ENCODE data around the gene SCN1A.
"Not testable (repeated sequence)": the region's sequence is repeated elsewhere in the genome, so short reads cannot be mapped to it uniquely, and the experiment has no call there.

Gene SCN1A

DNA sequence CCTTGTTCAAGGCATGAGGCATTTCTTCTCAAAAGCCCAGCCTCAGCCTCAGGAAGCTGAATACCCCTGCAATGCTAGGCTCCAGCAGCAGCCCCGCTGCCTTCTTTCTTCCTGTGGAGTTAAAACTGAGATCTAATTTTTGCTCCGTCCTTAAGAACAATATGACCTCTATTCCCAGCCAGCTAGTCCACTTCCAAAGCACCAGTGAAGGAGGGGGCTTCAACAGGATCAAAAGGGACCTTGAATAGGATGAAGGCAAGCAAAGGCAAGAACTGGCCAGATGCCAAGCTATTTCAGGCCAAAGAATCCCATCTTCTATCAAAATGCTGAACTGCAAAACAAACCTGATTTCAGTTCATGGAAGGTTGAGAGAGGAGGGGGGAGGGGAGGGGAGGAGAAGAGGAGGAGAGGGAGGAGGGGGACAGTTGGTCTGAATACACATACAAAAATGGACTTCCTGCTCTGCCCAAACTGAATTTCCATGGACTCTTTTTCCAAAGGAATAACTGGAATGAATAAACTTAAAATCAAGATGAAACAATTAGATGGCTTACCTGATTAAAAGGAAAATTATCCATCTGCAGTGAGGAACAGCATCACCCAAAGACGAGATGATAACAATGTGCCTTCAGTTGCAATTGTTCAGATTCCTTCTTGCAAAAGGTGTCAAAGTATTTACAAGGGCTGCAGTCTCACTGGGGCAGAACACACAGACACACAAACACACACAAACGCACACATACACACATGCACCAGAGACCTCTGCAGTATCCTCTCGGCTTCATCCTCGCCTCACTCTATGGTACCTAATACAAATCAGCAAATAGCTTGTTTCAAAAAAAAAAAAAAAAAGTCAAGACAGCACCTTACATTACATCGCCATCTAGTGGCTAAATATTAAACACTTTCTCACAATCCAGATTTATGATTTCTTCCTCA is at the start of gene SCN1A:
Gene SCN1A (minus strand): TSS at position 804 of the 939 bp plus-strand sequence. CDS start 54,399 bp downstream, outside the sequence.
- DNase-seq = peak; percentile 39

- DNase-seq = no peak
Measured at GRCh38 chr2:166173263-166173662, 45.4 kb upstream of the SCN1A start.

DNA sequence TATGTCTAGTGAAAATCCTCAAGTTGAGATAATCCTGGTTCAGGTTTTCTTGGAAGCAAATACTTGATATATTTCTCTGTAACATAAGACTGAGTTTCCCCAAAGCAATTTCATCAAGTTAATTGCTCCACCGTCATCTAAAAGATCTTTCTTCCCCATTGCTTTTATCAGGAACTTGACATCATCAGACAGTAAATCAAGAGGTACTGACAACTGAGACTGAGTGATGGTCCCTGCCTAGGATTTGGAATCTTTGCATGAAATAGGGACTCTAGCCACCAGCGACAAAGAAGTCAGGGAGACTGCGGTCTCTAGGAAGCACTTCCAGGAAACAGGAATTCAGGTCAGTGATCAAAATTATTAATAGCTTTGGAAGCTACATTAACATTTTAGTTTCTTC is 43.4 kb upstream of the SCN1A start:
- DNase-seq = no peak

GRCh38 chr2:166170356-166170755 is 42.5 kb upstream of the SCN1A start:
- no peak for DNase-seq

DNA sequence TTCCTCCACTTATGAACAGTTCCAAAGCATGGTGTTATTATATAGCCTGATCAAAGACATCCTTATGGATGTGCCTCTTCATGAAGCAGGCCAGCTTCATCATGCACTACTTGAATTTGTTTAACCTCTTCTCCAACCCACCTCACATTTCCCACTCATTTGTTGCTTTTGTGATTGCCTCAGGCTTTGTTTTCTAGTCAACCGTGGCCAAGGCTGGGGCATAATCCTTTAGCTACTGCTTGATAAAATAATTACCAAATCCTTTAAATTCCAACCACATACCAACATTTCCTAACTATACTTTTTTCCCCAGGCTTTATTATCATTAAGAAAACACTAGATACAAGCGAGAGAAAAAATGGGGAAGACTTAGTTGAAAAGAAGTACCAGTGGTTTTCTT is 39.6 kb upstream of the SCN1A start:
- no peak for DNase-seq

- DNase-seq = no peak
Measured at GRCh38 chr2:166163775-166164174, 36.0 kb upstream of the SCN1A start.

DNA sequence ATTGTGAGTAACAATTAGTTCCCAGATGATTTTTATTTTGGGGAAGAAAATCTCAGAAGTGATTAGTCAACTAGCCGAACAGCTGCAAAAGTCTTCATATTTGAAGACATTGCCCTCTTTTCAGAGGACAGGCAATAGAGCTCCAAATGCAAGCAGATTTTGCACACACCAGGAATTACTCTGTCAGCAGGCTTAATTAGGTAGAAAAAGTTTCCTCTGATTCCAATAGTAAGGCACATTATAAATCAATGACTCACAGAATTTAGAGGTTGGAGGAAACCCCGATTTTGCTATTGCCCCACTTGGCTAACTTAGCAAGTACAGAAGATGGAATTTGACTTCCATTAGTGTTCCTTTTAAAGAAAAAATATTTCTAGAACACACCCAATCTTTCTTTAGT is 30.7 kb upstream of the SCN1A start:
- no peak for DNase-seq

- no peak for DNase-seq
Measured at GRCh38 chr2:166157578-166157977, 29.8 kb upstream of the SCN1A start.

GRCh38 chr2:166156985-166157490 is 29.2 kb upstream of the SCN1A start:
- no peak for DNase-seq

DNA sequence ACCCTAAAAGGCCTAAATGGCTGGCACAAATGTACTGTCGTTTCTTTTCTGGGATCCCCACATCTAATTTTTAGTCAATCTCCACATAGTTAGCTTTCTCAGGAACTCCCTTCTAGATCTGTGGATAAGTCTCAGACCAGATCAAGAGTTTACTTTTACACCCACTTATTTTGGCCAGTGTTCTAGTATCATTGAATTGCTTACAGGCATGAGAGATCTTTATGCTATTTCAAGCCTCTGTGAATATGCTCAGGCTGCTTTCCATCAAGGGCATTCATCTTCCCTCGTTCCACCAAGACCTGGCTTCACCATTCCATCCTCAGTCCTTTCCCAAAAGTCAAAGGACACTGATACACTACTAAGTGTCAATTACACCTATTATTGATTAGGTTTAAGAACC is 27.8 kb upstream of the SCN1A start:
- no peak for DNase-seq

GRCh38 chr2:166154685-166155338 is 27.0 kb upstream of the SCN1A start:
- DNase-seq = no peak

DNA sequence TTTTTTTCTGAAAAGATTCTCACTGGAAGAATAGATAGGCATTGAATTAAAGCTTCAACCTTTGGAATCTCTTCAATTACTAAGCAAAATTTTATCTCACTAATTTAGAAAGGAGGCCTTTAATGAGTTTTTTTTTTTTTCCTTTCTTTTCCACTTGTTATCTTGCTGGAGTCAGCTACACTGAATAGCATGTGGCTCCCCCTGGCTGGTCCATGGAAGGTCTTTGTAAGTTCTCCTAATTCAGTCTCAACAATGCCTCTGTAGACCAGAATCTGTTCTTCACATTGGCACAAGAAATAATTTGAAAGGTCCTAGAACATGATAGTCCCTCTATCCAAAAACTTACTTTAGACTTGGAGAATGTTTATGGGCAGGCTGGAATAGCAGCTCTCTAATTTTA is 24.2 kb upstream of the SCN1A start:
- DNase-seq = no peak

- no peak for DNase-seq
Measured at GRCh38 chr2:166148500-166149400, 20.9 kb upstream of the SCN1A start.

DNA sequence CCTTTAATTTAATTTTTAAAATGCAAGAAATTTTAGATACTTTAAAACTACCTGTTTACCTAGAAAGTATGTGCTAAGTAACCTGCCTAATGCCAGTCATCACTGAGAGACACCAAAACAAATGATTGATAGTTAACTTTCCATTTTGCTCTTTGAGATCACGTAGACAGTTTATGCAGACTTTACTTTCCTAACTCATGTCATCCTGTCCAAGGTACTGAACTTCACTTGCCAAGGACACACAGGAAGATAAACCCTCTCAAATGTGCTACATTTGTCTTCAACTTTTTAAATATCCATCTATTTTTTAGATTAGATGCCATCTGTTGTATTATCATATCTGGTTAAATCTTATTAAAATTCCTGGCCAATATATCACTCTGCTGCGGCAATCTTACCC is 20.1 kb upstream of the SCN1A start:
- no peak for DNase-seq

GRCh38 chr2:166144071-166144470 is 16.3 kb upstream of the SCN1A start:
- no peak for DNase-seq

DNA sequence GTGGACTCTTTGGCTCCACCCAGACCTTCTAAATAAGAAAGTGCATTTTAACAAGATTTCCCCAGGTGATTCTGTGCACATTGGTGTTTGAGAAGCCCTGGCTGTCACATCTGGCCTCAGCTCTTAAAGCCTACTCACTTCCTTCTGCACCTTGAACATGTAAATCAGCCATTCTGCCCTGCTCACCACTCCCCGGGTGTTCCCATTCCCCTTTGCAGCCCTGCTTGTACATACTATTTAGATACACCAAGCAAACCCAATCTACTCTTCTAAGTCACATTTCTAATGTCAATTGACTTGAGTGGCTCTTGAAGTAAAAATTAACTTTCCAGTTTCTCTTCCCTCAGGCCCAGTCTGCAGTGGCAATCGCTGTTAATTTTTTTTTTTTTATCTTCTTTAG is 13.1 kb upstream of the SCN1A start:
- no peak for DNase-seq

GRCh38 chr2:166140475-166140874 is 12.7 kb upstream of the SCN1A start:
- DNase-seq = no peak

DNA sequence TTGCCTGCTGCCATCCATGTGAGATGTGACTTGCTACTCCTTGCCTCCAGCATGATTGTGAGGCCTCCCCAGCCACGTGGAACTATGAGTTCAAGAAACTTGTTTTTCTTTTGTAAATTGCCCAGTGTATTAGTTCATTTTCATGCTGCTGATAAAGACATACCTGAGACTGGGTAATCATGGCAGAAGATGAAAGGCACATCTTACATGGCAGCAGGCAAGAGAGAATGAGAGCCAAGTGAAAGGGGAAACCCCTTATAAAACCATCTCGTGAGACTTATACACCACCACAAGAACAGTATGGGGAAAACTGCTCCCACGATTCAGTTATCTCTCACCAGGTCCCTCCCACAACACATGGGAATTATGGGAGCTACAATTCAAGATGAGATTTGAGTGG is 11.7 kb upstream of the SCN1A start:
- DNase-seq = not testable (repeated sequence)

DNA sequence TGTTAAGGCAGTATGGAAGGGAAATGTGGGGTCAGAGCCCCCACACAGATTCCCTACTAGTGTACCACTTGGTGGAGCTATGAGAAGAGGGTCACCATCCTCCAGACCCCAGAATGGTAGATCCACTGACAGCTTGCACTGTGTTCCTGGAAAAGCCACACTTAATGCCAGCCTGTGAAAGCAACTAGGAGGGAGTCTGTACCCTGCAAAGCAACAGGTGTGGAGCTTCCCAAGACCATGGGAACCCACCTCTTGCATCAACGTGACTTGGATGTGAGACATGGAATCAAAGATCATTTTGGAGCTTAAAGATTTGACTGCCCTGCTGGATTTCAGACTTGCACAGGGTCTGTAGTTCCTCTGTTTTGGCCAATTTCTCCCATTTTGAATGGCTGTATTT is 10.8 kb upstream of the SCN1A start:
- DNase-seq = no peak

GRCh38 chr2:166138144-166138543 is 10.3 kb upstream of the SCN1A start:
- no peak for DNase-seq

DNA sequence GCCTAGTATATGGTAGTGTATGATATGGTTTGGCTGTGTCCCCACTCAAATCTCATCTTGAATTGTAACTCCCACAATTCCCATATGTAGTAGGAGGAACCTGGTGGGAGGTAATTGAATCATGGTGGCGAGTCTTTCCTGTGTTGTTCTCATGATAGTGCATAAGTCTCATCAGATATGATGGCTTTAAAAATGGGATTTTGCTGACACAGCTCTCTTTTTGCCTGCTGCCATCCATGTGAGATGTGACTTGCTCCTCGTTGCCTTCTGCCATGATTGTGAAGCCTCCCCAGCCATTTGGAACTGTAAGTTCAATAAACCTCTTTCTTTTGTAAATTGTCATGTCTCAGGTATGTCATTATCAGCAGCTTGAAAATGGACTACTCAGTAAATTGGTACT is 9.5 kb upstream of the SCN1A start:
- DNase-seq = no peak

DNA sequence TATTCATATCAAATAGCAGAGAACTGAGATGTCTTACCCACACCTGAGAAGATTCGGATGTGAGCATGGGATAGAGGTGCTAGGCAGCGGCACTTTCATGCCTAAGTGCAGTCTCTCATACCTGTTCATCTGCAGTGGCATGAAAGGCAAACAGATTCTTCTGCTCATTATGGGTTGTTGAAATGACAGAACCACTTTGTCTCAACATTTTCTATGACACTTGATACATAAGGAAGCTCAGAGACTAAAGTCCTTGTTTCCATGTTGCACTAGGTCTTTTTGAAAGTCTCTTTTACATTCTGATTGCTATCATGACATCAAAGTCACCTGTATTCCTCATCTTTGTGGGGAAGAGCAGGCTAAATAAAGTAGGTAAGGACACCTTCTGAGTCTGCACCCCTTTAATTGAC is 8.0 kb upstream of the SCN1A start:
- no peak for DNase-seq

All from DMS153 (cell line).